ENCODE measurements around the gene ING2.
"Not testable (repeated sequence)": the region's sequence is repeated elsewhere in the genome, so short reads cannot be mapped to it uniquely, and the experiment has no call there.

The ING2 gene

GRCh38 chr4:183504930-183505610, at the start of gene ING2:
ING2 (plus strand) TSS chr4:183505058; CDS start chr4:183505196, 138 bp downstream.
- DNase-seq (ENCODE audit: low read depth in 2 of 2), result no peak

GRCh38 chr4:183455431-183456195, 49.2 kb upstream of the ING2 start:
- no peak for DNase-seq (ENCODE audit: low read depth in 2 of 2)

GRCh38 chr4:183458005-183458404, 46.9 kb upstream of the ING2 start:
- no peak for DNase-seq (ENCODE audit: low read depth in 2 of 2)

GRCh38 chr4:183463903-183464619, 40.8 kb upstream of the ING2 start:
- DNase-seq (ENCODE audit: low read depth in 2 of 2), result not testable (repeated sequence)

- not testable (repeated sequence) for DNase-seq (ENCODE audit: low read depth in 2 of 2)
Measured at GRCh38 chr4:183465879-183466278, 39.0 kb upstream of the ING2 start.

GRCh38 chr4:183467246-183467645, 37.6 kb upstream of the ING2 start:
- no peak for DNase-seq (ENCODE audit: low read depth in 2 of 2)

- DNase-seq (ENCODE audit: low read depth in 2 of 2), result no peak
Measured at GRCh38 chr4:183468210-183469095, 36.4 kb upstream of the ING2 start.

GRCh38 chr4:183469285-183469684, 35.6 kb upstream of the ING2 start:
- no peak for DNase-seq (ENCODE audit: low read depth in 2 of 2)

GRCh38 chr4:183469936-183470335, 34.9 kb upstream of the ING2 start:
- DNase-seq (ENCODE audit: low read depth in 2 of 2), result no peak

- DNase-seq (ENCODE audit: low read depth in 2 of 2), result no peak
Measured at GRCh38 chr4:183470821-183471220, 34.0 kb upstream of the ING2 start.

- DNase-seq (ENCODE audit: low read depth in 2 of 2), result peak; percentile 62 to 74
Measured at GRCh38 chr4:183471946-183472708, 32.7 kb upstream of the ING2 start.

GRCh38 chr4:183478123-183478522, 26.7 kb upstream of the ING2 start:
- DNase-seq (ENCODE audit: low read depth in 2 of 2), result no peak

- DNase-seq (ENCODE audit: low read depth in 2 of 2), result no peak
Measured at GRCh38 chr4:183478926-183479325, 25.9 kb upstream of the ING2 start.

- not testable (repeated sequence) for DNase-seq (ENCODE audit: low read depth in 2 of 2)
Measured at GRCh38 chr4:183482515-183483095, 22.3 kb upstream of the ING2 start.

GRCh38 chr4:183483997-183484396, 20.9 kb upstream of the ING2 start:
- DNase-seq (ENCODE audit: low read depth in 2 of 2), result no peak

- DNase-seq (ENCODE audit: low read depth in 2 of 2), result no peak
Measured at GRCh38 chr4:183485411-183486160, 19.3 kb upstream of the ING2 start.

GRCh38 chr4:183492791-183493222, 12.1 kb upstream of the ING2 start:
- DNase-seq (ENCODE audit: low read depth in 2 of 2), result no peak

- DNase-seq (ENCODE audit: low read depth in 2 of 2), result no peak
Measured at GRCh38 chr4:183493246-183493645, 11.6 kb upstream of the ING2 start.

GRCh38 chr4:183495184-183495583, 9.7 kb upstream of the ING2 start:
- no peak for DNase-seq (ENCODE audit: low read depth in 2 of 2)

GRCh38 chr4:183499389-183499788, 5.5 kb upstream of the ING2 start:
- no peak for DNase-seq (ENCODE audit: low read depth in 2 of 2)
